GM23338 (cell line): ENCODE results near the gene APOLD1. TPM values are rescaled to one million over a fixed set of nuclear protein-coding genes. Genes with fewer than 3 reads are reported as not detected.
A peak's percentile ranks its signal among the peaks of the same experiment; 100 is the strongest.

ENCODE experiments used
- ATAC-seq: fragments of 200-7000 bp; cut with Tn5 transposase; 3 replicates; pipeline ENCODE4 v1.9.1; 2020
- DNase-seq: peaks from one replicate; pipeline ENCODE4 v3.0.0-alpha.2; 2015; ENCODE audit warnings: low spot score
- H2AFZ ChIP-seq: fragments of 200-600 bp; sonication (generic); 2 replicates; pipeline ENCODE4 v1.8.0; 2016; ENCODE audit warnings: antibody characterized with exemption, mild to moderate bottlenecking, moderate library complexity
- H3F3A ChIP-seq: fragments of 200-600 bp; sonication (generic); replicated peaks from 2 replicates; pipeline ENCODE4 v1.8.0; 2017; ENCODE audit warnings: antibody characterized with exemption, mixed run types, low read depth
- H3K27ac ChIP-seq: fragments of 200-600 bp; sonication (generic); 2 replicates; pipeline ENCODE4 v1.6.1; 2016; ENCODE audit warnings: low read depth
- H3K27me3 ChIP-seq: fragments of 200-600 bp; sonication (generic); 2 replicates; pipeline ENCODE4 v1.8.0; 2016; ENCODE audit warnings: mild to moderate bottlenecking, mixed run types, moderate library complexity; ENCODE audit not compliant: insufficient read depth
- H3K36me3 ChIP-seq: fragments of 200-600 bp; sonication (generic); 2 replicates; pipeline ENCODE4 v1.8.0; 2016; ENCODE audit warnings: mild to moderate bottlenecking; ENCODE audit not compliant: insufficient read depth
- H3K4me1 ChIP-seq: fragments of 200-600 bp; sonication (generic); 2 replicates; pipeline ENCODE4 v1.8.0; 2016; ENCODE audit warnings: mild to moderate bottlenecking, moderate library complexity; ENCODE audit not compliant: insufficient read depth
- H3K4me2 ChIP-seq: fragments of 200-600 bp; sonication (generic); 2 replicates; pipeline ENCODE4 v1.7.1; 2017; ENCODE audit warnings: mixed run types
- H3K4me3 ChIP-seq: fragments of 200-600 bp; sonication (generic); 2 replicates; pipeline ENCODE4 v1.6.1; 2016; ENCODE audit warnings: mixed run types
- H3K79me2 ChIP-seq: fragments of 200-600 bp; sonication (generic); replicated peaks from 2 replicates; pipeline ENCODE4 v1.8.0; 2017; ENCODE audit warnings: mild to moderate bottlenecking; ENCODE audit not compliant: insufficient read depth
- H3K9me2 ChIP-seq: fragments of 200-600 bp; sonication (generic); 2 replicates; pipeline ENCODE4 v1.8.0; 2017; ENCODE audit not compliant: insufficient read depth
- H4K20me1 ChIP-seq: fragments of 200-600 bp; sonication (generic); replicated peaks from 2 replicates; pipeline ENCODE4 v1.8.0; 2017; ENCODE audit warnings: mild to moderate bottlenecking; ENCODE audit not compliant: insufficient read depth
- H3K27ac Mint-ChIP-seq: 2 replicates; pipeline ENCODE4 v1.8.0; 2020; ENCODE audit warnings: inconsistent platforms, mild to moderate bottlenecking, moderate library complexity, mixed read lengths
- H3K27me3 Mint-ChIP-seq: 3 replicates; pipeline ENCODE4 v1.8.0; 2022; ENCODE audit warnings: low read depth, mild to moderate bottlenecking, moderate library complexity, mixed read lengths, inconsistent platforms; ENCODE audit not compliant: insufficient read depth, poor library complexity
- H3K36me3 Mint-ChIP-seq: 3 replicates; pipeline ENCODE4 v1.8.0; 2021; ENCODE audit warnings: low read depth, mild to moderate bottlenecking, inconsistent platforms, moderate library complexity, mixed read lengths
- H3K4me1 Mint-ChIP-seq: 3 replicates; pipeline ENCODE4 v1.8.0; 2020; ENCODE audit warnings: mild to moderate bottlenecking, inconsistent platforms, mixed read lengths
- H3K4me3 Mint-ChIP-seq: 3 replicates; pipeline ENCODE4 v1.8.0; 2021; ENCODE audit warnings: moderate library complexity, mild to moderate bottlenecking, inconsistent platforms, mixed read lengths
- H3K9me3 Mint-ChIP-seq: 3 replicates; pipeline ENCODE4 v1.8.0; 2020; ENCODE audit warnings: moderate library complexity, mild to moderate bottlenecking, inconsistent platforms, mixed read lengths
- CREB1 ChIP-seq: fragments of 250-450 bp; sonication (Bioruptor Pico); IDR thresholded peaks from 2 replicates; pipeline ENCODE4 v1.5.0; 2020; ENCODE audit warnings: low read depth, mild to moderate bottlenecking, moderate library complexity
- ETS1 ChIP-seq: IDR thresholded peaks from 2 replicates; pipeline ENCODE4 v1.6.1; 2016; ENCODE audit warnings: antibody characterized with exemption
- EZH2phosphoT487 ChIP-seq: fragments of 200-600 bp; sonication (generic); IDR thresholded peaks from one replicate; pipeline ENCODE4 v1.8.1; 2018; ENCODE audit warnings: antibody characterized with exemption; ENCODE audit not compliant: unreplicated experiment
- JUNB ChIP-seq: IDR thresholded peaks from one replicate; pipeline ENCODE4 v1.6.1; 2016; ENCODE audit warnings: antibody characterized with exemption; ENCODE audit not compliant: unreplicated experiment
- NANOG ChIP-seq: IDR thresholded peaks from 2 replicates; pipeline ENCODE4 v1.6.1; 2016; ENCODE audit warnings: antibody characterized with exemption, borderline replicate concordance
- STAT1 ChIP-seq: IDR thresholded peaks from one replicate; pipeline ENCODE4 v1.6.1; 2016; ENCODE audit warnings: antibody characterized with exemption; ENCODE audit not compliant: unreplicated experiment
- ZNF114 ChIP-seq: fragments of 250-450 bp; sonication (Bioruptor Pico); IDR thresholded peaks from 2 replicates; pipeline ENCODE4 v1.5.0; 2020; ENCODE audit warnings: mild to moderate bottlenecking, moderate library complexity
- polyA plus RNA-seq: library from polyadenylated mRNA; unstranded; fragments of >200 nt; fragmentation: Nextera tagmentation; extraction: Ambion mirVana; gene quantifications from 2 replicates; pipeline ENCODE4 v1.2.1, GENCODE V29; 2016
- total RNA-seq: library from RNA; depleted of rRNA; stranded (reverse); fragments of >200 nt; shearing (Covaris generic); gene quantifications from 2 replicates; pipeline ENCODE4 v1.2.3, GENCODE V29; 2014
- TF ChIP-seq, protein P1 (sequence below), 2 experiments: fragments of 200-600 bp in 1 of 2; sonication (generic) in 1 of 2; conservative IDR thresholded peaks; 2 replicates each; pipeline versions ENCODE4 v1.5.1 to v1.6.1; 2016 to 2017; ENCODE audit warnings: antibody characterized with exemption in 2 of 2, low read depth in 2 of 2, mild to moderate bottlenecking in 2 of 2, moderate library complexity in 1 of 2

APOLD1 gene
- total and polyA plus RNA-seq, 2 experiments from 2014 or later, result 0.94 to 1.8 TPM

- Histone ChIP-seq H3K4me1 (0 out of 2 replicates have a peak, but pooled peaks cover 4% of the 10 kb centered on the region), H3K36me3 (peaks cover 8% of the 10 kb centered on the region), H3K27me3 (no peaks in the 10 kb centered on the region), H3K27ac (no peak overlapping the region), H3K4me2 (no peak overlapping the region), H3K79me2 (no peaks in the 10 kb centered on the region), H3K9me2 (no peaks in the 10 kb centered on the region), H3F3A (no peaks in the 10 kb centered on the region), H2AFZ (no peak overlapping the region), H4K20me1 (peaks cover 5% of the 10 kb centered on the region; the same call in 1 of the 2 replicates), H3K4me3 (no peak overlapping the region)
- Mint-ChIP-seq H3K27ac (no peak overlapping the region), H3K36me3 (peaks cover 20% of the 10 kb centered on the region), H3K9me3 (no peaks in the 10 kb centered on the region; the same call in 2 of the 3 replicates), H3K27me3 (no peaks in the 10 kb centered on the region), H3K4me3 (no peak overlapping the region), H3K4me1 (peaks cover 13% of the 10 kb centered on the region)
- TF ChIP-seq EZH2phosphoT487 (no peak), ZNF114 (CRISPR knock-in tag) (no peak), STAT1 (no peak), ETS1 (no peak), NANOG (no peak), CREB1 (no peak)
- DNase-seq (no peak), ATAC-seq (no peak)
Measured at GRCh38 chr12:12836571-12836970, 51.1 kb downstream of the APOLD1 start.

DNA sequence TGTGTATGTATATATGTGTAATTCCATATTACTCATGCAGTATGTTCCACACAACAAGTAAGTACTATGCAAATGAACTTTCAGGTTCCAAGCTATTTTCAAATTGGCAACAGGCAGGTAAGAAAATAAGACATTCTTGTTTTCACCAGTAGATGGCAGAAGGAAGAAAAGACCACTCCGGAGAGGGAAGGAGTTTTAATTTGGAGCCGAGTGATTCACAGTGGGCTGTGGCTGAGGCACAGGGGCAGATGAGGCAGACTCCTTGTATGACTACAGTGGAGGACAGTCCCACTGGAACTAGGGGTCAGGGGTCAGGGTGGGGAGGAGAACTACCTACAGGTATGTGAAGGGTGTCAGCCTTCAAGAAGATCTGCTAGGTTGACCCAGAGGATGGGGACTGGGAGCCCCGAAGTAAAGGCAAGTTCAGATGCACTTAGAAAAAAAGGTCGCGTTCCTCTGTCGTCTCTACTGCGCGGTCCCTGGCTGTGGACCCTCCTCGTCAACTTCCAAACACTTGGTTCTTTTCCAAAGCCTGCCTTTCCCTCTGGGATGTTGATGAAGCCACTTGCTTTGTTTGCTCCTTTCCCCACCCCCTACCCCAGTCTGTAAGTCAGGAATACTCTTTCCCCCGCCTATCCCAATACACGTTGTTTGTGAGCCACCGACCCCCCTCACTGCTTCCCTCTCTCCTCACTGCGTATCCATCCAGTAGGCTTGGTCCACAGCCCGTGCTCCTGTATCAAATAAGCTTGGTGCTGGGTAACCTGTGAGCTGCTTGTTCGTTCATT, 51.8 kb downstream of the APOLD1 start:
- TF ChIP-seq JUNB, result no peak
- TF ChIP-seq, protein P1, sequence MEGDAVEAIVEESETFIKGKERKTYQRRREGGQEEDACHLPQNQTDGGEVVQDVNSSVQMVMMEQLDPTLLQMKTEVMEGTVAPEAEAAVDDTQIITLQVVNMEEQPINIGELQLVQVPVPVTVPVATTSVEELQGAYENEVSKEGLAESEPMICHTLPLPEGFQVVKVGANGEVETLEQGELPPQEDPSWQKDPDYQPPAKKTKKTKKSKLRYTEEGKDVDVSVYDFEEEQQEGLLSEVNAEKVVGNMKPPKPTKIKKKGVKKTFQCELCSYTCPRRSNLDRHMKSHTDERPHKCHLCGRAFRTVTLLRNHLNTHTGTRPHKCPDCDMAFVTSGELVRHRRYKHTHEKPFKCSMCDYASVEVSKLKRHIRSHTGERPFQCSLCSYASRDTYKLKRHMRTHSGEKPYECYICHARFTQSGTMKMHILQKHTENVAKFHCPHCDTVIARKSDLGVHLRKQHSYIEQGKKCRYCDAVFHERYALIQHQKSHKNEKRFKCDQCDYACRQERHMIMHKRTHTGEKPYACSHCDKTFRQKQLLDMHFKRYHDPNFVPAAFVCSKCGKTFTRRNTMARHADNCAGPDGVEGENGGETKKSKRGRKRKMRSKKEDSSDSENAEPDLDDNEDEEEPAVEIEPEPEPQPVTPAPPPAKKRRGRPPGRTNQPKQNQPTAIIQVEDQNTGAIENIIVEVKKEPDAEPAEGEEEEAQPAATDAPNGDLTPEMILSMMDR (conservative IDR thresholded peaks at IDR 0.05; ENCODE audit: low read depth in 2 of 2), result peak; percentile 68 to 78
- no peak for TF ChIP-seq ZNF114 (CRISPR knock-in tag)
- TF ChIP-seq ETS1, result no peak
- Mint-ChIP-seq H3K36me3 (peaks cover 17% of the 10 kb centered on the region), H3K27me3 (no peaks in the 10 kb centered on the region), H3K4me1 (peaks cover 13% of the 10 kb centered on the region), H3K27ac (peak overlapping the region; percentile 74; the same call in 1 of the 2 replicates), H3K4me3 (no peak overlapping the region), H3K9me3 (no peaks in the 10 kb centered on the region; the same call in 2 of the 3 replicates)
- Histone ChIP-seq H3K36me3 (peaks cover 3% of the 10 kb centered on the region; the same call in 1 of the 2 replicates), H3K4me1 (0 out of 2 replicates have a peak, but pooled peaks cover 4% of the 10 kb centered on the region), H3K4me2 (no peak overlapping the region), H3K27me3 (no peaks in the 10 kb centered on the region), H3F3A (no peaks in the 10 kb centered on the region), H3K79me2 (no peaks in the 10 kb centered on the region), H3K4me3 (no peak overlapping the region), H3K9me2 (no peaks in the 10 kb centered on the region), H4K20me1 (0 out of 2 replicates have a peak, but pooled peaks cover 5% of the 10 kb centered on the region), H3K27ac (no peak overlapping the region), H2AFZ (no peak overlapping the region)
- peak; percentile 83 for DNase-seq
- ATAC-seq, result peak; percentile 89
